LNCaP clone FGC (cell line): Measurements from ENCODE around the gene HSPA2.

Experiments
- DNase-seq: peaks from one replicate; pipeline ENCODE4 v3.0.0-alpha.2; 2011; ENCODE audit warnings: low read depth
- H3K4me3 ChIP-seq: 2 replicates; pipeline ENCODE4 v1.5.1; 2011; ENCODE audit warnings: mild to moderate bottlenecking, low read depth, low read length, control low read depth
- TF ChIP-seq, protein P1 (sequence below): IDR thresholded peaks from 2 replicates; pipeline ENCODE4 v1.5.1; 2012; ENCODE audit warnings: mild to moderate bottlenecking; ENCODE audit not compliant: control insufficient read depth, insufficient read depth; ENCODE audit errors: extremely low read depth

The HSPA2 gene

DNA sequence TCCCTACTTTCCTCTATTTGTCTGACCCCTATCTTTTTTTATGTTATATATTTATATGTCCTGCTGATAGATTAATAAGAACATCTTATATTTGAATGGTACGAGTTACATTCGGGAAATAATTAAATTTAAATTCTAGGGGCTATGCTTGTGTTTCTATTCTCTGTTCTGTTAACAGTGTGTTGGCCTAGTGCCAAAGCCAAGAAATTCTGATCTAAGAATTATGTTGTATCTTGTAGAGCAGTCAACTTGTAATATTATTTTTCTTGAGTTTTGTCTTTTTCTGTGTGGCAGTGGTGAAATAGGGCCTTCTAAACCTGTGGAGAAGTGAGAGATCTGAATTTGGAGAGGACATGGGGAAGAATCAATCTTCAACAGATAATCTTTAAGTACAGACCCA is 9.0 kb upstream of the HSPA2 start:
- TF ChIP-seq, protein P1, sequence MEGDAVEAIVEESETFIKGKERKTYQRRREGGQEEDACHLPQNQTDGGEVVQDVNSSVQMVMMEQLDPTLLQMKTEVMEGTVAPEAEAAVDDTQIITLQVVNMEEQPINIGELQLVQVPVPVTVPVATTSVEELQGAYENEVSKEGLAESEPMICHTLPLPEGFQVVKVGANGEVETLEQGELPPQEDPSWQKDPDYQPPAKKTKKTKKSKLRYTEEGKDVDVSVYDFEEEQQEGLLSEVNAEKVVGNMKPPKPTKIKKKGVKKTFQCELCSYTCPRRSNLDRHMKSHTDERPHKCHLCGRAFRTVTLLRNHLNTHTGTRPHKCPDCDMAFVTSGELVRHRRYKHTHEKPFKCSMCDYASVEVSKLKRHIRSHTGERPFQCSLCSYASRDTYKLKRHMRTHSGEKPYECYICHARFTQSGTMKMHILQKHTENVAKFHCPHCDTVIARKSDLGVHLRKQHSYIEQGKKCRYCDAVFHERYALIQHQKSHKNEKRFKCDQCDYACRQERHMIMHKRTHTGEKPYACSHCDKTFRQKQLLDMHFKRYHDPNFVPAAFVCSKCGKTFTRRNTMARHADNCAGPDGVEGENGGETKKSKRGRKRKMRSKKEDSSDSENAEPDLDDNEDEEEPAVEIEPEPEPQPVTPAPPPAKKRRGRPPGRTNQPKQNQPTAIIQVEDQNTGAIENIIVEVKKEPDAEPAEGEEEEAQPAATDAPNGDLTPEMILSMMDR: no peak
- no peak for DNase-seq
- H3K4me3 ChIP-seq: no peak overlapping the region

DNA sequence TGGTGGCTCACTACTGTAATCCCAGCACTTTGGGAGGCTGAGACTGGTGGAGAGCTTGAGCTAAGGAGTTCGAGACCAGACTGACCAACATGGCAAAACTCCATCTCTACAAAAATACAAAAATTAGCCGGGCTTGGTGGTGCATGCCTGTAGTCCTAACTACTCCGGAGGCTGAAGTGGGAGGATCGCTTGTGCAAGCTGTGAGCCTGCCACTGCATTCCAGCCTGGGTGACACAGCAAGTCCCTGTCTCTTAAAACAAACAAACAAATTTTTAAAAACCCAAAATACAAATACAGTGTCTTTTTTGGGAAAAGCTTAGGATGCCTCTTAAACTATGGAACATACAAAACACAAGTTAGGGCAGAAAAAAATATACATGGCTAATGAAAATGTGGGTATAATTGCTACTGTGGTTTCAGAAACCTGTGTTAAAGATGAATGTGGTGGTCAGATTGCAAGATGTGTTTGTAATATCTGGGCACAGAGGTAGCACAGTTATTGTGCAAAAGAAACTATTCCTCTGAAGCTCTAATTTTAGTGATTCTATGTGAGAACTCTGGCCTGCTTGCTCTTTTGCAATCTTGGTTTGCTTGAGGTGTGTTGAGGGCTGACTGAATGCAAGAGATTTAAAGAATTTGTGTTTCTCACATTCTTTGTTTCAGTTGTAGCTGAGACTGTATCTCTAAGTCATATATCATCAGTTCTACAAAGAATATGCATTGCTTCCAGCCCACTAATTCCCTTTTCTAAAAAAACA is 3.9 kb upstream of the HSPA2 start:
- H3K4me3 ChIP-seq: no peak overlapping the region
- no peak for DNase-seq
- TF ChIP-seq, protein P1: no peak

DNA sequence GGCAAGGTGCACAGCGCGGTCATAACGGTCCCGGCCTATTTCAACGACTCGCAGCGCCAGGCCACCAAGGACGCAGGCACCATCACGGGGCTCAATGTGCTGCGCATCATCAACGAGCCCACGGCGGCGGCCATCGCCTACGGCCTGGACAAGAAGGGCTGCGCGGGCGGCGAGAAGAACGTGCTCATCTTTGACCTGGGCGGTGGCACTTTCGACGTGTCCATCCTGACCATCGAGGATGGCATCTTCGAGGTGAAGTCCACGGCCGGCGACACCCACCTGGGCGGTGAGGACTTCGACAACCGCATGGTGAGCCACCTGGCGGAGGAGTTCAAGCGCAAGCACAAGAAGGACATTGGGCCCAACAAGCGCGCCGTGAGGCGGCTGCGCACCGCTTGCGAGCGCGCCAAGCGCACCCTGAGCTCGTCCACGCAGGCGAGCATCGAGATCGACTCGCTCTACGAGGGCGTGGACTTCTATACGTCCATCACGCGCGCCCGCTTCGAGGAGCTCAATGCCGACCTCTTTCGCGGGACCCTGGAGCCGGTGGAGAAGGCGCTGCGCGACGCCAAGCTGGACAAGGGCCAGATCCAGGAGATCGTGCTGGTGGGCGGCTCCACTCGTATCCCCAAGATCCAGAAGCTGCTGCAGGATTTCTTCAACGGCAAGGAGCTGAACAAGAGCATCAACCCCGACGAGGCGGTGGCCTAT is 875 bp downstream of the HSPA2 start:
- TF ChIP-seq, protein P1: no peak
- H3K4me3 ChIP-seq: no peak overlapping the region
- DNase-seq: no peak

DNA sequence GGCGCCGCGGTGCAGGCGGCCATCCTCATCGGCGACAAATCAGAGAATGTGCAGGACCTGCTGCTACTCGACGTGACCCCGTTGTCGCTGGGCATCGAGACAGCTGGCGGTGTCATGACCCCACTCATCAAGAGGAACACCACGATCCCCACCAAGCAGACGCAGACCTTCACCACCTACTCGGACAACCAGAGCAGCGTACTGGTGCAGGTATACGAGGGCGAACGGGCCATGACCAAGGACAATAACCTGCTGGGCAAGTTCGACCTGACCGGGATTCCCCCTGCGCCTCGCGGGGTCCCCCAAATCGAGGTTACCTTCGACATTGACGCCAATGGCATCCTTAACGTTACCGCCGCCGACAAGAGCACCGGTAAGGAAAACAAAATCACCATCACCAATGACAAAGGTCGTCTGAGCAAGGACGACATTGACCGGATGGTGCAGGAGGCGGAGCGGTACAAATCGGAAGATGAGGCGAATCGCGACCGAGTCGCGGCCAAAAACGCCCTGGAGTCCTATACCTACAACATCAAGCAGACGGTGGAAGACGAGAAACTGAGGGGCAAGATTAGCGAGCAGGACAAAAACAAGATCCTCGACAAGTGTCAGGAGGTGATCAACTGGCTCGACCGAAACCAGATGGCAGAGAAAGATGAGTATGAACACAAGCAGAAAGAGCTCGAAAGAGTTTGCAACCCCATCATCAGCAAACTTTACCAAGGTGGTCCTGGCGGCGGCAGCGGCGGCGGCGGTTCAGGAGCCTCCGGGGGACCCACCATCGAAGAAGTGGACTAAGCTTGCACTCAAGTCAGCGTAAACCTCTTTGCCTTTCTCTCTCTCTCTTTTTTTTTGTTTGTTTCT is 1.7 kb downstream of the HSPA2 start:
- no peak for DNase-seq
- TF ChIP-seq, protein P1: no peak
- no peak overlapping the region for H3K4me3 ChIP-seq

DNA sequence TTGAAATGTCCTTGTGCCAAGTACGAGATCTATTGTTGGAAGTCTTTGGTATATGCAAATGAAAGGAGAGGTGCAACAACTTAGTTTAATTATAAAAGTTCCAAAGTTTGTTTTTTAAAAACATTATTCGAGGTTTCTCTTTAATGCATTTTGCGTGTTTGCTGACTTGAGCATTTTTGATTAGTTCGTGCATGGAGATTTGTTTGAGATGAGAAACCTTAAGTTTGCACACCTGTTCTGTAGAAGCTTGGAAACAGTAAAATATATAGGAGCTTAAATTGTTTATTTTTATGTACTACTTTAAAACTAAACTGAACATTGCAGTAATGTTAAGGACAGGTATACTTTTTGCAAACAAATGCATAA is 2.3 kb downstream of the HSPA2 start:
- TF ChIP-seq, protein P1: no peak
- no peak overlapping the region for H3K4me3 ChIP-seq
- no peak for DNase-seq

DNA sequence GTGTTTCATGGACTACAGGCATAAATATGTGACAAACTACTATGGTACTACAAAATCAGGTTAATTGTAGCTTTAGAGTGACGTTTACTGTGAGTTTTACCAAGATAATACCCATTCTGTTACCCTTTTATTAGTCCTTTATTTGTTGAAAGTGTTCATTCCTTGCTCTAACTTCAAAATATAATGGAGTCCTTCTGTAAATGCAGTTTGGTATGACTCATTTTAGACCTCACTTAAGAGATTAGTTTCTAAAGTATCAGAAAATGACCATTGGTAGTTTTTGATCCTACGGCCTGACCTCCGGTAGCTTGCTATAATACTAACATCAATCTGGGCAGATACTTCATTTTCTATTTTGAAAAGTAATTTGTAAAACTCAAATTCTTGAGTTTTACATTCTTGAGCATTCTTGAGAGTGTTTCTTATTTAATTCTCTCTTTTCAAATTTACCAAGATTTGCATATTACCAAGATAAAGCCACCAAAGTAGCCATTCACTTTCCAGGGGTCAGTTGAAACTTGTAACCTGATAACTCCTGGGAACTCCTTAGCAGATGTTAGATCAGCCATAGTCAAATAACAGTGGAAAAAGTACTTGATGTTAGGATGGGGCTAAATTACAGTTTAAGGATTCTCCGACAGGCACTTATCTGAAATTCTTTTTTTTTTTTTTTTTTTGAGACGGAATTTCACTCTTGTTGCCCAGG is 4.2 kb downstream of the HSPA2 start:
- no peak for DNase-seq
- no peak overlapping the region for H3K4me3 ChIP-seq
- TF ChIP-seq, protein P1: no peak
